Measurements from ENCODE around the gene MAN2B1.
A peak's percentile ranks its signal among the peaks of the same experiment; 100 is the strongest.
"Not testable (repeated sequence)": the region's sequence is repeated elsewhere in the genome, so short reads cannot be mapped to it uniquely, and the experiment has no call there.

MAN2B1 gene

GRCh38 chr19:12666265-12667048 lies at the start of gene MAN2B1, which contains the start of gene WDR83:
Gene MAN2B1, minus strand, starts transcription at chr19:12666742. Its CDS starts 41 bp downstream, at chr19:12666701.
Gene WDR83, plus strand, starts transcription at chr19:12666807. Its CDS starts 2,984 bp downstream, at chr19:12669791.
- DNase-seq (ENCODE audit: low read depth in 2 of 2) = peak; percentile 54 to 78

GRCh38 chr19:12715929-12716328 lies 49.4 kb upstream of the MAN2B1 start:
- no peak for DNase-seq (ENCODE audit: low read depth in 2 of 2)

GRCh38 chr19:12715102-12715501 lies 48.6 kb upstream of the MAN2B1 start:
- no peak for DNase-seq (ENCODE audit: low read depth in 2 of 2)

- DNase-seq (ENCODE audit: low read depth in 2 of 2) = not testable (repeated sequence)
These were observed 46.8 kb upstream of the MAN2B1 start for GRCh38 chr19:12713304-12713703.

- DNase-seq (ENCODE audit: low read depth in 2 of 2) = not testable (repeated sequence)
These were observed 45.5 kb upstream of the MAN2B1 start for GRCh38 chr19:12712077-12712476.

- no peak for DNase-seq (ENCODE audit: low read depth in 2 of 2)
These were observed 44.6 kb upstream of the MAN2B1 start for GRCh38 chr19:12711187-12711586.

GRCh38 chr19:12708641-12709040 lies 42.1 kb upstream of the MAN2B1 start:
- no peak for DNase-seq (ENCODE audit: low read depth in 2 of 2)

- DNase-seq (ENCODE audit: low read depth in 2 of 2) = no peak
These were observed 39.8 kb upstream of the MAN2B1 start for GRCh38 chr19:12706332-12706718.

GRCh38 chr19:12705654-12706331 lies 39.3 kb upstream of the MAN2B1 start:
- no peak for DNase-seq (ENCODE audit: low read depth in 2 of 2)

GRCh38 chr19:12705169-12705568 lies 38.6 kb upstream of the MAN2B1 start:
- DNase-seq (ENCODE audit: low read depth in 2 of 2) = no peak

GRCh38 chr19:12703046-12703445 lies 36.5 kb upstream of the MAN2B1 start:
- no peak for DNase-seq (ENCODE audit: low read depth in 2 of 2)

GRCh38 chr19:12701596-12702282 lies 35.2 kb upstream of the MAN2B1 start:
- DNase-seq (ENCODE audit: low read depth in 2 of 2) = no peak

- no peak for DNase-seq (ENCODE audit: low read depth in 2 of 2)
These were observed 31.6 kb upstream of the MAN2B1 start for GRCh38 chr19:12698138-12698537.

- not testable (repeated sequence) for DNase-seq (ENCODE audit: low read depth in 2 of 2)
These were observed 30.9 kb upstream of the MAN2B1 start for GRCh38 chr19:12697425-12697824.

- DNase-seq (ENCODE audit: low read depth in 2 of 2) = peak; percentile 89 to 96
These were observed 30.1 kb upstream of the MAN2B1 start, which contains the start of gene FBXW9 for GRCh38 chr19:12696366-12697335. Gene FBXW9, minus strand, starts transcription at chr19:12696631. Its CDS starts 50 bp downstream, at chr19:12696581.

- DNase-seq (ENCODE audit: low read depth in 2 of 2) = no peak
These were observed 29.4 kb upstream of the MAN2B1 start for GRCh38 chr19:12695997-12696365.

- DNase-seq (ENCODE audit: low read depth in 2 of 2) = no peak
These were observed 29.0 kb upstream of the MAN2B1 start for GRCh38 chr19:12695514-12695913.

- no peak for DNase-seq (ENCODE audit: low read depth in 2 of 2)
These were observed 28.6 kb upstream of the MAN2B1 start for GRCh38 chr19:12695096-12695495.

- DNase-seq (ENCODE audit: low read depth in 2 of 2) = no peak
These were observed 28.1 kb upstream of the MAN2B1 start for GRCh38 chr19:12694641-12695040.

- DNase-seq (ENCODE audit: low read depth in 2 of 2) = no peak
These were observed 26.4 kb upstream of the MAN2B1 start for GRCh38 chr19:12692960-12693359.

GRCh38 chr19:12689581-12690216 lies 23.2 kb upstream of the MAN2B1 start:
- no peak for DNase-seq (ENCODE audit: low read depth in 2 of 2)
